Measurements from ENCODE around the gene MZT2B. TPM values are rescaled to one million over a fixed set of nuclear protein-coding genes. Genes with fewer than 3 reads are reported as not detected.
"Not testable (repeated sequence)": the region's sequence is repeated elsewhere in the genome, so short reads cannot be mapped to it uniquely, and the experiment has no call there.

The MZT2B gene
- total RNA-seq, 1 donor from 2014 or later, result 128 TPM

DNA sequence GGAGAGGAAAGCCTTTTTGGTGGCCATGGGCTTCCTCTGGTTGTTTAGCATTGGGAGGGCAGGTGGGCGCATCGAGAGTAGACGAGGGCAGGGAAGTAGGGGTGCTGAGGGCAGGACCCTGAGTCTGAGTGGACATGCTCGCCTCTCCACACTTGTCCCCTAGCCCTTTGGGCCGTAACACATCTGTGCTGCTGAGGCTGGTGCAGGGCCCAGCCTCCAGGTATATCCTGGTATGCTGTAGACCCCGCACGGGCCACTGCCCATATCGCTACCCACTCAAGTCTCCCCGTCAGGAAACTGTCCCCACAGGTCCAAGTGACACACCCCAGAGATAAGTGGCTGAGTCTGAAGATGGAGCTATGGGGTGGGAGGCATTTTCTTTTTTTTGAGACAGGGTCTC, 23.4 kb upstream of the MZT2B start:
- TF ChIP-seq CTCF (IDR thresholded peaks at IDR 0.05), result no peak
- Histone ChIP-seq H3K27me3 (no peaks in the 10 kb centered on the region), H3K9me3 (no peaks in the 10 kb centered on the region), H3K36me3 (peaks cover 10% of the 10 kb centered on the region), H3K4me1 (no peaks in the 10 kb centered on the region), H3K27ac (no peak overlapping the region), H3K4me3 (no peak overlapping the region)
- DNase-seq, result no peak
- intact Hi-C loops (cut with DNase I), result no loop called here
- no peak for ATAC-seq

DNA sequence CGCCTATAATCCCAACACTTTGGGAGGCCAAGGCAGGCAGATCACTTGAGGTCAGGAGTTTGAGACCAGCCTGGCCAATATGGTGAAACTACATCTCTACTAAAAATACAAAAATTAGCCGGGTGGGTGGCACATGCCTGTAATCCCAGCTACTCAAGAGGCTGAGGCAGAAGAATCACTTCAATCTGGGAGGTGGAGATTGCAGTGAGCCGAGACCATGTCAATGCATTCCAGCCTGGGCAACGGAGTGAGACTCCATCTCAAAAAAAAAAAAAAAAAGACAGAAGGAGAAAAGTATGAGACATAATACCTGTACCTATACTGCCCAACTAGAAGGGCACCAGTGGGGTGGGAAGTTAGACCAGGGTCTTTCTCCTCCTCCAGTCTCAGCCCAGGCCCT, 22.7 kb upstream of the MZT2B start:
- H3K4me1 ChIP-seq; H3K4me3 ChIP-seq; ATAC-seq; H3K27me3 ChIP-seq; DNase-seq; H3K9me3 ChIP-seq; intact Hi-C loops (cut with DNase I); H3K27ac ChIP-seq: not testable (repeated sequence)
- H3K36me3 ChIP-seq, result peaks cover 17% of the 10 kb centered on the region

DNA sequence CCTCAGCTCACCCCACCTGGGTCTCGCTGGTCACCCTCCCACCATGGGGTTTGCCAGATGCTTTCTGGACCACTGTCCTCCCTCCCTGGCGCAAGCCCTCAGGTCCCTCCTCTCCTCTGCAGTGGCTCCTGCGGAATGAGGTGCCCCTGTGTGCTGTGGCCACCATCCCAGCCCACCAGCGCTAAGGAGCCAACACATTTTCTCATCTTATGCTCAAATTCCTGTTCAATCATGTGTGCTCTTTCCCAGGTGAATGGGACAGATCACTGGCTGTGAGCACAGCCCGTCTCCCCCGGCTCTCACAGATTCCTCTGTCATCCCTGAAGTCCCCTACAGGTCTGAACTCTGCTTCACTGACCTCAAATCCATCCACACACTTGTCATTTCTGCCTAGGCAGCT, 21.9 kb upstream of the MZT2B start:
- TF ChIP-seq CTCF (IDR thresholded peaks at IDR 0.05), result no peak
- H3K9me3 ChIP-seq, result no peaks in the 10 kb centered on the region
- H3K27ac ChIP-seq, result no peak overlapping the region
- H3K4me1 ChIP-seq, result no peaks in the 10 kb centered on the region
- DNase-seq (no peak), ATAC-seq (no peak)
- no peaks in the 10 kb centered on the region for H3K27me3 ChIP-seq
- peaks cover 25% of the 10 kb centered on the region for H3K36me3 ChIP-seq
- intact Hi-C loops (cut with DNase I), result no loop called here
- no peak overlapping the region for H3K4me3 ChIP-seq

DNA sequence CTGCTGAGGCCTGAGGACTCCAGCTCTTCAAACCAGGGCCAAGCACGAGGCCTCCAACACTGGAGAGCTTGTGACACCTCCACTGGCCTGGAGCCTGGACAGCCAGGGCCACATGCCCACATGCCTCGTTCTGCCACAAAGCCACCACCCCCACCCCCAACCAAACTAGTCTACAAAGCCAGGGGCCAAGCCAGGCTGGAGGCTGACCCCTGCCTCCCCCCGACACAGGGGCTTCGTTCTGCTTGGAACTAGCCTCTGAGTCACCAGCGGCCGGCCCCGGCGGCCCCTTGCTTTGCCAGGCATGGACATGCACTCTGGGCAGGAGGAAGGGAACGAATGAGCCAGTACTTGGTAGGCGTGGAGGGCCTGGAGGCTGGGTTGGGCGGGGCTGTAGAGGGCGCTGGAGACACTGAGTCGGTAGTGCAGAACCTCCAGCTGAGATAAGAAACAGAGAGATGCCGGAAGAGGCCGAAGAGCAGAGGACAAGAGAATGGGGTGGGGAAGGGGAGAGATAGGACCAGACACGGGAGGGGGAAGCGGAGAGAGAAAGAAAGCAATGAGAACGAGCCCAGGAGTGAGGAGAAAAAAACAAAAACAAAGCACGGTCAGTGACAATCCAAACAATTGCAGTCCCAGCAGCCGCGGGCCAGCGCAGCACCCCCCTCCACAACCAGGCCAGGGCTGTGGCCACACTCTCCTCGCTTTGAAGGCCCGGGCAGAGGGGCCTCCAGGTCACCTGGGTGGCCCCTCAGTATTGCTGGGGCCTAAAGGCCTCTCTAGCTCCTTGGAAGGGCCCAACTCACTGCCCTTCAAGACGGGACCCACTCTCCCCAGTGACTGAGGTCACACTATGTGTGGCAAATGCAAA, 21.0 kb upstream of the MZT2B start:
- H3K4me3 ChIP-seq; H3K4me1 ChIP-seq; intact Hi-C loops (cut with DNase I); ATAC-seq; DNase-seq; H3K27me3 ChIP-seq; H3K27ac ChIP-seq; H3K9me3 ChIP-seq: not testable (repeated sequence)
- H3K36me3 ChIP-seq, result peaks cover 34% of the 10 kb centered on the region

DNA sequence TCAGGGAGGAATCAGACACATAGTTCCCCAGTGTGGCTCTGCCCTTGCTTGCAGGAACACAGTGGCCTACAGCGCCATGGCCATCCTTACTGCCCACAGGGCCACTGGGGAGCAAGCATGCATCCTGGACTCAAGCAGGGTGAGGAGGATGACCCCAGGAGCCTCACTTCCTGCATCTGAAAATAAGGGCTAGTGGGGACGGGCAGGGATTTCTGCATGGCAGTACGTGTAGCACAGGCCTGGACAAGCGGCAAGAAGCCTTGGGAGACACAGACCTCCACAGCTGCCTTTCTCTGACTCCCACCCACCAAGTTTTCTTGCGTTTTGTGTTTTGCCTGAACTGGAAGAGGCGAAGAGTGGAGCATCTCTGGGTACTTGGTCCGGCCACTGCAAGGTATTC, 19.6 kb upstream of the MZT2B start:
- H3K27me3 ChIP-seq; H3K4me1 ChIP-seq; H3K9me3 ChIP-seq; DNase-seq; H3K4me3 ChIP-seq; intact Hi-C loops (cut with DNase I); H3K27ac ChIP-seq; ATAC-seq: not testable (repeated sequence)
- H3K36me3 ChIP-seq, result peaks cover 48% of the 10 kb centered on the region

GRCh38 chr2:130162968-130163367, 19.1 kb upstream of the MZT2B start:
- Histone ChIP-seq H3K36me3 (peaks cover 53% of the 10 kb centered on the region), H3K4me3 (no peak overlapping the region), H3K27me3 (no peaks in the 10 kb centered on the region), H3K9me3 (no peaks in the 10 kb centered on the region), H3K4me1 (no peaks in the 10 kb centered on the region), H3K27ac (no peak overlapping the region)
- no peak for ATAC-seq
- DNase-seq, result no peak
- intact Hi-C loops (cut with DNase I), result no loop called here
- no peak for TF ChIP-seq CTCF (IDR thresholded peaks at IDR 0.05)

- no peak for TF ChIP-seq CTCF (IDR thresholded peaks at IDR 0.05)
- peaks cover 66% of the 10 kb centered on the region for H3K36me3 ChIP-seq
- ATAC-seq (no peak), DNase-seq (no peak)
- no peak overlapping the region for H3K27ac ChIP-seq
- no peaks in the 10 kb centered on the region for H3K27me3 ChIP-seq
- intact Hi-C loops (cut with DNase I), result no loop called here
- no peaks in the 10 kb centered on the region for H3K4me1 ChIP-seq
- H3K9me3 ChIP-seq, result no peaks in the 10 kb centered on the region
- no peak overlapping the region for H3K4me3 ChIP-seq
Observed at GRCh38 chr2:130165293-130166016, 16.6 kb upstream of the MZT2B start.

DNA sequence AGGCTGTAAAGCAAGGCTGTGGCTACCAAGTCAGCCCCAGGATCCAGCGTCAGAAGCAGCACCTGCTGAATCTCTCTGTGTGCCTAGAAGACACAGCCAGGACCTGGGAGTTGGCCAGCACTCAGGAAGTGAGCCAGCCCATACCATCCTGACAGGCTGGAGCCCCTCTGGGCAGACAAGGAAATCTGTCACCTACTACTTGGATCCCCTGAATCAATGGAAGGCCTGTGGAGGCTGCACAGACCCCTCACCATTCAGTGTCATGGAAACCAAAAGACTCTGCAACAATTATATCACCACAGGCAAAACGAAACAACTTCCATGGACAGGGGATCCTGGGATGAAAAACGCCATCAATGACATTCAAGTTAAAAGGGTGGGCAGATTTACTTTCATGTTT, 15.5 kb upstream of the MZT2B start:
- peaks cover 76% of the 10 kb centered on the region for H3K36me3 ChIP-seq

DNA sequence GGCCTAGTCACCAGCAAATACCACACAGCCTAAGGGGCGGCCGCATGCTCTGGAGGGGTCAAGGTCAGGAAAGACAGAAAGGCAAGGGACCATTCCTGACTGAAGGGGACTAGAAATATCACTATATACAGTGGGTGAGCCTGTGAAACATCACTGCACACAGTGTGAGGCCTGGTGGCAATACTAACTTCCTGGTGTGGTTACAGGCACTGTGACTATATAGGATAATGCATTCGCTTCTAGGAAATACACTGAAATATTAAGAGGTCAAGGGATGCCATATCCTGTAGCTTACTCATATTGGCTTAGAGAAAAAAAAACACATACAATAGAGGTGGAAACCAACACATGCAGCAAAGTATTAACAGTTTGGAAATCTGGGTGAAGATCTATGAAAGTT, 12.9 kb upstream of the MZT2B start:
- intact Hi-C loops (cut with DNase I); H3K4me1 ChIP-seq: not testable (repeated sequence)

More for the DNA sequence above, 15.5 kb upstream of the MZT2B start:
- DNase-seq; H3K27me3 ChIP-seq; intact Hi-C loops (cut with DNase I); H3K27ac ChIP-seq; H3K4me3 ChIP-seq; ATAC-seq; H3K9me3 ChIP-seq; H3K4me1 ChIP-seq: not testable (repeated sequence)

More for the DNA sequence above, 12.9 kb upstream of the MZT2B start:
- H3K4me3 ChIP-seq, H3K27me3 ChIP-seq, DNase-seq, H3K27ac ChIP-seq, ATAC-seq, H3K9me3 ChIP-seq: not testable (repeated sequence)
- H3K36me3 ChIP-seq, result peaks cover 82% of the 10 kb centered on the region

Measured in upper lobe of right lung (tissue), 1 donor.